ENCODE measurements around the gene CNNM4. TPM values are rescaled to one million over a fixed set of nuclear protein-coding genes. Genes with fewer than 3 reads are reported as not detected.

Gene CNNM4
- total RNA-seq, 4 donors from 2014 or later = 0.77 to 8.2 (median 4.7) TPM

GRCh38 chr2:96859099-96859649 lies 98.5 kb downstream of the CNNM4 start:
- Histone ChIP-seq H3K27me3 (no peaks in the 10 kb centered on the region), H3K4me1 (peaks cover 0 to 26% of the 10 kb centered on the region in 2 donors), H3K36me3 (no peaks in the 10 kb centered on the region), H3K27ac (peak overlapping the region; percentile 84 to 89), H3K4me3 (no peak overlapping the region), H3K9me3 (no peaks in the 10 kb centered on the region)
- TF ChIP-seq POLR2A (IDR thresholded peaks at IDR 0.05) = no peak
- TF ChIP-seq CTCF (IDR thresholded peaks at IDR 0.05) = no peak
- DNase-seq = peak; percentile 71 to 77
- intact Hi-C loops (cut with DNase I; ENCODE audit: low total_unique reads) = loop anchor here (5.0 kb wide), 1 partner anchor 93 kb away; no protein-coding TSS in a partner anchor

GRCh38 chr2:96859681-96860064 lies 99.0 kb downstream of the CNNM4 start:
- Histone ChIP-seq H3K4me1 (peaks cover 0 to 26% of the 10 kb centered on the region in 2 donors), H3K27ac (peak overlapping the region; percentile 84 to 89), H3K9me3 (no peaks in the 10 kb centered on the region), H3K27me3 (no peaks in the 10 kb centered on the region), H3K36me3 (no peaks in the 10 kb centered on the region), H3K4me3 (no peak overlapping the region)
- intact Hi-C loops (cut with DNase I; ENCODE audit: low total_unique reads) = loop anchor here (5.0 to 10.0 kb wide), 2 partner anchors 93 to 95 kb away; partner anchors contain the start of gene CNNM4
- no peak for DNase-seq
- TF ChIP-seq CTCF (IDR thresholded peaks at IDR 0.05) (no peak), POLR2A (IDR thresholded peaks at IDR 0.05) (no peak)

- no peak for TF ChIP-seq CTCF (IDR thresholded peaks at IDR 0.05)
- H3K4me1 ChIP-seq = peaks cover 0 to 26% of the 10 kb centered on the region in 2 donors
- intact Hi-C loops (cut with DNase I; ENCODE audit: low total_unique reads) = loop anchor here (10.0 kb wide), 1 partner anchor 96 kb away; the partner anchor contains the start of gene CNNM4
- peak in 1 of 2 donors; percentile 66 for DNase-seq
- no peaks in the 10 kb centered on the region for H3K9me3 ChIP-seq
- peak overlapping the region; percentile 84 to 89 for H3K27ac ChIP-seq
- no peaks in the 10 kb centered on the region for H3K36me3 ChIP-seq
- H3K4me3 ChIP-seq = no peak overlapping the region
- no peaks in the 10 kb centered on the region for H3K27me3 ChIP-seq
These were observed 99.6 kb downstream of the CNNM4 start for GRCh38 chr2:96860065-96861029.

- Histone ChIP-seq H3K9me3 (no peaks in the 10 kb centered on the region), H3K4me1 (peaks cover 0 to 26% of the 10 kb centered on the region in 2 donors), H3K4me3 (no peak overlapping the region), H3K27ac (peak overlapping the region; percentile 84 to 89), H3K36me3 (no peaks in the 10 kb centered on the region), H3K27me3 (no peaks in the 10 kb centered on the region)
- intact Hi-C loops (cut with DNase I; ENCODE audit: low total_unique reads) = loop anchor here (10.0 kb wide), 1 partner anchor 96 kb away; the partner anchor contains the start of gene CNNM4
- DNase-seq = no peak
- TF ChIP-seq CTCF (IDR thresholded peaks at IDR 0.05) (no peak), POLR2A (IDR thresholded peaks at IDR 0.05) (no peak)
These were observed 100.4 kb downstream of the CNNM4 start for GRCh38 chr2:96861074-96861473.

MicroRNAs encoded within 50 kb of the gene (microRNA counts, 767-probe panel; counts per million panel counts)
- microRNA hsa-miR-3127-5p = 0 counts per million in 2 donors

Small RNA genes lying within 50 kb of the gene (microRNA-seq; reads per million reads assigned to microRNA genes)
- gene MIR3127 (ENCODE audit: borderline microRNAs expressed, borderline replicate concordance) = not detected

Small RNA genes lying within 50 kb of the gene (small RNA-seq; reads per million reads assigned to genes)
- 0.24 reads per million for gene MIR3127

Other genes with a start within 250 kb of the CNNM4 start
- 10 to 100 TPM; 15.1 to 73.5 (median 36.3) TPM for gene ARID5A, start 224.2 kb upstream of the CNNM4 start, total RNA-seq
- 10 to 100 TPM; 13.5 to 73.0 (median 62.1) TPM for gene KANSL3, start 122.6 kb upstream of the CNNM4 start, total RNA-seq
- 1 to 10 TPM in 1 of 4 donors, under 1 TPM in 1, not detected in 2; 0.40 to 1.6 TPM for gene FER1L5, start 118.1 kb upstream of the CNNM4 start, total RNA-seq
- 10 to 100 TPM; 13.8 to 51.2 (median 20.9) TPM for gene LMAN2L, start 20.8 kb upstream of the CNNM4 start, total RNA-seq
- gene CNNM3, start 55.4 kb downstream of the CNNM4 start, total RNA-seq = 10 to 100 TPM in 2 of 4 donors, 1 to 10 TPM in 2; 1.5 to 21.1 (median 11.2) TPM
- 10 to 100 TPM in 2 of 4 donors, 1 to 10 TPM in 2; 4.4 to 23.2 (median 8.6) TPM for gene ANKRD23, start 83.1 kb downstream of the CNNM4 start, total RNA-seq
- 100 to 1,000 TPM in 1 of 4 donors, 10 to 100 TPM in 2, 1 to 10 TPM in 1; 4.7 to 162 (median 16.9) TPM for gene ANKRD39, start 97.1 kb downstream of the CNNM4 start, total RNA-seq
- gene SEMA4C, start 109.2 kb downstream of the CNNM4 start, total RNA-seq = 100 to 1,000 TPM in 1 of 4 donors, 10 to 100 TPM in 3; 31.8 to 117 (median 61.7) TPM
- 1 to 10 TPM in 1 of 4 donors, not detected in 3; 2.2 TPM for gene FAM178B, start 225.7 kb downstream of the CNNM4 start, total RNA-seq